Mesenchymal stem cell (in vitro differentiated cells and primary cell): ENCODE results near the gene CAMK1D.
A peak's percentile ranks its signal among the peaks of the same experiment; 100 is the strongest.

Experiments used
- DNase-seq: peaks from one replicate; pipeline ENCODE4 v3.0.0-alpha.2; 2013
- H2AFZ ChIP-seq: one replicate; pipeline ENCODE4 v1.6.1; 2013; ENCODE audit warnings: low read depth, mild to moderate bottlenecking, control low read depth, inconsistent platforms, low read length, moderate library complexity
- H2AK5ac ChIP-seq: 2 replicates; pipeline ENCODE4 v1.6.1; 2013; ENCODE audit warnings: low read length, moderate library complexity, mild to moderate bottlenecking, inconsistent platforms; ENCODE audit not compliant: severe bottlenecking
- H2BK120ac ChIP-seq: one replicate; pipeline ENCODE4 v1.6.1; 2013; ENCODE audit warnings: low read depth, mild to moderate bottlenecking, inconsistent platforms, low read length, moderate library complexity
- H2BK12ac ChIP-seq, 2 experiments: one replicate each; pipeline ENCODE4 v1.6.1; 2013; ENCODE audit warnings: inconsistent platforms in 2 of 2, low read length in 2 of 2, mild to moderate bottlenecking in 2 of 2, moderate library complexity in 2 of 2, control low read depth in 1 of 2
- H2BK15ac ChIP-seq: one replicate; pipeline ENCODE4 v1.6.1; 2013; ENCODE audit warnings: mild to moderate bottlenecking, low read depth, inconsistent platforms; ENCODE audit not compliant: poor library complexity, severe bottlenecking
- H2BK5ac ChIP-seq: 2 replicates; pipeline ENCODE4 v1.6.1; 2013; ENCODE audit warnings: low read depth, mild to moderate bottlenecking, low read length, control low read depth, inconsistent platforms; ENCODE audit not compliant: poor library complexity, severe bottlenecking
- H3K14ac ChIP-seq, 2 experiments: one replicate each; pipeline ENCODE4 v1.6.1; 2013; ENCODE audit warnings: inconsistent platforms in 2 of 2, low read length in 2 of 2, control low read depth in 1 of 2, mild to moderate bottlenecking in 1 of 2, moderate library complexity in 1 of 2
- H3K18ac ChIP-seq, 2 experiments: one replicate each; pipeline ENCODE4 v1.6.1; 2013; ENCODE audit warnings: inconsistent platforms in 2 of 2, low read length in 2 of 2, control low read depth in 1 of 2, low read depth in 1 of 2, mild to moderate bottlenecking in 1 of 2
- H3K23ac ChIP-seq, 2 experiments: one replicate each; pipeline ENCODE4 v1.6.1; 2013; ENCODE audit warnings: inconsistent platforms in 2 of 2, low read length in 2 of 2, mild to moderate bottlenecking in 2 of 2, moderate library complexity in 2 of 2, control low read depth in 1 of 2
- H3K27ac ChIP-seq: 2 replicates; pipeline ENCODE4 v1.5.1; 2013; ENCODE audit warnings: mild to moderate bottlenecking, moderate library complexity, low read length, control low read depth, inconsistent platforms; ENCODE audit not compliant: poor library complexity, severe bottlenecking
- H3K27me3 ChIP-seq, 2 experiments: 2 replicates each; pipeline versions ENCODE4 v1.6.1 to v1.7.0; 2013; ENCODE audit warnings: low read length in 2 of 2, mild to moderate bottlenecking in 2 of 2, moderate library complexity in 2 of 2, control low read depth in 1 of 2, inconsistent platforms in 1 of 2; ENCODE audit not compliant: control insufficient read depth in 1 of 2, insufficient read depth in 1 of 2
- H3K36me3 ChIP-seq, 2 experiments: 2 replicates each; pipeline versions ENCODE4 v1.6.1 to v1.7.0; 2013; ENCODE audit warnings: low read length in 2 of 2, control low read depth in 1 of 2, inconsistent platforms in 1 of 2, low read depth in 1 of 2, mild to moderate bottlenecking in 1 of 2; ENCODE audit not compliant: insufficient read depth in 2 of 2, control insufficient read depth in 1 of 2
- H3K4ac ChIP-seq, 2 experiments: one replicate each; pipeline ENCODE4 v1.6.1; 2013; ENCODE audit warnings: inconsistent platforms in 2 of 2, low read length in 2 of 2, mild to moderate bottlenecking in 2 of 2, moderate library complexity in 2 of 2, control low read depth in 1 of 2, low read depth in 1 of 2
- H3K4me1 ChIP-seq: 2 replicates; pipeline ENCODE4 v1.6.1; 2013; ENCODE audit warnings: low read depth, low read length, control low read depth; ENCODE audit not compliant: control insufficient read depth, insufficient read depth
- H3K4me2 ChIP-seq: 2 replicates; pipeline ENCODE4 v1.6.1; 2013; ENCODE audit warnings: low read length, mild to moderate bottlenecking, inconsistent platforms; ENCODE audit not compliant: poor library complexity, severe bottlenecking
- H3K4me3 ChIP-seq, 2 experiments: 2 replicates each; pipeline versions ENCODE4 v1.5.1 to v1.7.0; 2013; ENCODE audit warnings: low read length in 2 of 2, mild to moderate bottlenecking in 2 of 2, control low read depth in 1 of 2, low read depth in 1 of 2; ENCODE audit not compliant: insufficient read depth in 1 of 2
- H3K79me1 ChIP-seq: replicated peaks from 2 replicates; pipeline ENCODE4 v1.6.1; 2013; ENCODE audit warnings: mild to moderate bottlenecking, control low read depth, low read length, inconsistent platforms; ENCODE audit not compliant: poor library complexity, severe bottlenecking
- H3K9ac ChIP-seq: 2 replicates; pipeline ENCODE4 v1.7.0; 2013; ENCODE audit warnings: mild to moderate bottlenecking, low read length, moderate library complexity
- H3K9me3 ChIP-seq: 2 replicates; pipeline ENCODE4 v1.7.0; 2013; ENCODE audit warnings: mild to moderate bottlenecking, low read length; ENCODE audit not compliant: control insufficient read depth
- H4K8ac ChIP-seq: one replicate; pipeline ENCODE4 v1.6.1; 2013; ENCODE audit warnings: inconsistent platforms, mild to moderate bottlenecking, low read length, moderate library complexity
- H4K91ac ChIP-seq: one replicate; pipeline ENCODE4 v1.6.1; 2013; ENCODE audit warnings: mild to moderate bottlenecking, low read length, inconsistent platforms
- WGBS: methylation state at CpG from one replicate; pipeline ENCODE4 v1.1.7; 2013; ENCODE audit warnings: mixed read lengths; 5-methylcytosine and 5-hydroxymethylcytosine counted together

CAMK1D gene

DNA sequence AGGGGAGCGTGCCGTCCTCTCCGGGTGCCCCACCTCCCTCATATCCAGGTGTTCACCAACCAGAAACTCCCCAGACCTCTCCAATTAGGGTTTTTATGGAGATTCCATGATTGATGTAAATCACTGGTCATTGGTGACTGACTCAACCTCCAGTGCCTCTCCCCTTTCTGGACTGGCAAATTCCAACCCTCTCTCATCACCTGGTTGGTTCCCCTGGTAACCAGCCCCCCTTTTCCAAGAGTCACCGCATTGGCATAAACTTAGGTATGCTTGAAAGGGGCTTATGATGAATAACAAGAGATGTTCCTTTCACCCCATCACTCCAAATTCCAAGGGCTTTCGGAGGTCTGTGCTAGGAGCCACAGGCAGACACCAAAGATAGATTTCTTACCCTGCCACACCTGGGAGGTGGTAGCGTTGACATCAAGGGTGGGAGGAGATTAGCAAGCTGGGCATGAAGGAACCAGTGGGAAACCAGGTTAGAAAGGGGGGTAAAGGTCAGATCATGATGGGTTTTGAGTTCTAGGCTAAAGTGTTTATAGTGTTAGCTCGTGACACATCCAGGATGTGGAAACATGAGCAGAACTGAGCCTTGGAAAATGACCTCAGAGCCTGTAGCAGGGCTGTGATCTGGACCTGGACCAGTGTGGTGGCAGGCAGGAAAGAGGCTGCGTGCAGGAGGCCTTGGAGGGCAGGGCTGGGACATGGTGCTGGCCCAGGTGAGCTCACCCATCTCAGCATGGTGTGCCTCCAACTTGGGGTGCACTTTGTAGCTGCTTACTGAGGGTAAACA, 45.1 kb downstream of the CAMK1D start:
- H2AFZ ChIP-seq = no peak overlapping the region
- no peak overlapping the region for H2BK15ac ChIP-seq
- H3K27me3 ChIP-seq = no peaks in the 10 kb centered on the region
- H3K4me3 ChIP-seq = no peak overlapping the region
- peaks cover 49% of the 10 kb centered on the region for H3K79me1 ChIP-seq
- H3K14ac ChIP-seq = peak overlapping the region in 1 of 2 experiments; percentile 89
- peak overlapping the region in 1 of 2 experiments; percentile 42 for H2BK12ac ChIP-seq
- no peak overlapping the region for H4K8ac ChIP-seq
- H3K9me3 ChIP-seq = no peaks in the 10 kb centered on the region
- no peak overlapping the region for H3K9ac ChIP-seq
- no peak overlapping the region for H2AK5ac ChIP-seq
- peak; percentile 69 for DNase-seq
- H3K23ac ChIP-seq = no peak overlapping the region
- H4K91ac ChIP-seq = no peak overlapping the region
- no peak overlapping the region for H3K4ac ChIP-seq
- H3K18ac ChIP-seq = peak overlapping the region in 1 of 2 experiments; percentile 73
- WGBS = 74% methylated on average over 3 of the region's 8 CpGs
- peaks cover 17% of the 10 kb centered on the region for H3K4me1 ChIP-seq
- no peak overlapping the region for H2BK5ac ChIP-seq
- no peak overlapping the region for H3K27ac ChIP-seq
- no peaks in the 10 kb centered on the region for H3K36me3 ChIP-seq
- no peak overlapping the region for H2BK120ac ChIP-seq
- H3K4me2 ChIP-seq = no peak overlapping the region

DNA sequence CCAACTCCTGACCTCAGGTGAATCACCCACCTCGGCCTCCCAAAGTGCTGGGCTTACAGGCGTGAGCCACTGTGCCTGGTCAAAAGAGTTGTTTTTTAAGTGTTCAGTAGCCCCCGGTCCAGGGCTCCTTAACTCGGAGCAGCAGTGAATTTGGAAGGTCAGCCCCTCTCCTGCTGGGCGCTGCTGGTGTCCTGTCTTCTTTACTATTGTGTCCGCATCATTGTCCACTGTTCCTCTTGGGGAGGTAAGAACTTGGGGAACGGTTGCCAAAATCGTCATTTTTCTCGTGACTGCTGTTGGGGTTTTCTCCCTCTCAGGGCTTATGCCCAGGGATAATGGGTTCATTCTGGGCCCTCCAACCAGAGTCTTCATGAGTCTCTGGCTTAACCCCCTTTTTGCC, 46.7 kb downstream of the CAMK1D start:
- H3K14ac ChIP-seq = no peak overlapping the region

GRCh38 chr10:12396567-12396966, 47.2 kb downstream of the CAMK1D start:
- H3K14ac ChIP-seq = no peak overlapping the region
- no peak overlapping the region for H3K4me2 ChIP-seq
- peak overlapping the region; percentile 54 for H2AFZ ChIP-seq
- no peak overlapping the region for H3K4ac ChIP-seq
- no peak overlapping the region for H3K23ac ChIP-seq
- WGBS = 62% methylated on average over 6 of the region's 6 CpGs
- DNase-seq = no peak
- no peak overlapping the region for H3K27ac ChIP-seq
- H3K27me3 ChIP-seq = no peaks in the 10 kb centered on the region
- H3K36me3 ChIP-seq = no peaks in the 10 kb centered on the region
- H2BK120ac ChIP-seq = no peak overlapping the region
- H3K79me1 ChIP-seq = peaks cover 42% of the 10 kb centered on the region
- H3K9me3 ChIP-seq = no peaks in the 10 kb centered on the region
- no peak overlapping the region for H2BK15ac ChIP-seq
- no peak overlapping the region for H2AK5ac ChIP-seq
- H4K91ac ChIP-seq = no peak overlapping the region
- H2BK12ac ChIP-seq = no peak overlapping the region
- H3K4me3 ChIP-seq = no peak overlapping the region
- peaks cover 19% of the 10 kb centered on the region for H3K4me1 ChIP-seq
- no peak overlapping the region for H4K8ac ChIP-seq
- H2BK5ac ChIP-seq = no peak overlapping the region
- H3K18ac ChIP-seq = no peak overlapping the region
- no peak overlapping the region for H3K9ac ChIP-seq

More for the DNA sequence above, 46.7 kb downstream of the CAMK1D start:
- H3K79me1 ChIP-seq = peaks cover 39% of the 10 kb centered on the region
- no peak overlapping the region for H2BK12ac ChIP-seq
- H3K27ac ChIP-seq = no peak overlapping the region
- H3K4ac ChIP-seq = no peak overlapping the region
- no peak overlapping the region for H4K8ac ChIP-seq
- no peaks in the 10 kb centered on the region for H3K9me3 ChIP-seq
- H2BK15ac ChIP-seq = no peak overlapping the region
- no peak overlapping the region for H2AFZ ChIP-seq
- DNase-seq = no peak
- H3K4me2 ChIP-seq = no peak overlapping the region
- H2BK120ac ChIP-seq = no peak overlapping the region
- H2BK5ac ChIP-seq = no peak overlapping the region
- H3K9ac ChIP-seq = no peak overlapping the region
- H3K27me3 ChIP-seq = no peaks in the 10 kb centered on the region
- WGBS = 93% methylated on average over 9 of the region's 9 CpGs
- no peak overlapping the region for H3K23ac ChIP-seq
- peaks cover 16% of the 10 kb centered on the region for H3K4me1 ChIP-seq
- no peak overlapping the region for H3K18ac ChIP-seq
- H3K4me3 ChIP-seq = no peak overlapping the region
- H2AK5ac ChIP-seq = no peak overlapping the region
- no peak overlapping the region for H4K91ac ChIP-seq
- H3K36me3 ChIP-seq = no peaks in the 10 kb centered on the region

DNA sequence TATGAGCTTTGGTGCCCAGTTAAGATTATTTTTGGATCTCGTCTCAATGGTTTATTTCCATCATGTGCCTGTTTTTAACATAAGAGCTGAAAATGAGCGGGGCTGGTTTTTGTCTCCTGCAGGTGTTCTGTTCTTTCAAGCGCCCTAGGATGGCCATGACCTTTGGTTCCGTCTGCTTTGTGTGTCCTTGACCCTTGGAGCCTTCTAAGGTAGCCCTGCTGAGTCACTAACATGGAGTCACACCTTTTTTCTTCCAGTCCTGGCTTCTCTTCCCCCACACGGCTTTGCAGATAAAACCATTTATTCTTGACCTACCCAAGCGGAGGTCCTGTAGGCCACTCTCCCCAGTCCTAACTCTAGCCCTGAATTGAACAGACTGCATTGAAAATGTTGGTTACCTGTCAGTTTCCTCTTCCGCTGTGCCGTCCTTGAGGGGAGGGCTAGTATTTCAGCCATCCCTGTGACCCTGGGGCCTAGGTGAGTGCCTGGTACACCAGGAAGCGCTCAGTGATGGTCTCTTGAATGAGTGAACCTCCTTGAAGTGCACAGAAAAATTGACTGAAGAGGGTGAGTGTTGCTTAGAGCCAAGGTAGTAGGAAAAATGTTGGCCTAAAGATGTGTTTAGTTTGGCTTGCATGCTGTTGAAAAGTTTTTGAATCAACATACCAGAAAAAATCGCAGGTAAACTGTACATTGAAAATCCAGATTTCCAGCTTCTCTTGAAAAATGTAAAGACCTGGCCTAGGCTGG, 48.0 kb downstream of the CAMK1D start:
- no peak overlapping the region for H3K9ac ChIP-seq
- no peak overlapping the region for H2BK12ac ChIP-seq
- H2AFZ ChIP-seq = no peak overlapping the region
- no peak overlapping the region for H4K8ac ChIP-seq
- WGBS = 83% methylated on average over 10 of the region's 10 CpGs
- no peak overlapping the region for H3K4me3 ChIP-seq
- peaks cover 45% of the 10 kb centered on the region for H3K79me1 ChIP-seq
- H3K18ac ChIP-seq = peak overlapping the region in 1 of 2 experiments; percentile 16
- peaks cover 22% of the 10 kb centered on the region for H3K4me1 ChIP-seq
- H2BK120ac ChIP-seq = no peak overlapping the region
- H4K91ac ChIP-seq = no peak overlapping the region
- DNase-seq = no peak
- H3K36me3 ChIP-seq = no peaks in the 10 kb centered on the region
- no peak overlapping the region for H2BK15ac ChIP-seq
- no peak overlapping the region for H3K14ac ChIP-seq
- H3K9me3 ChIP-seq = no peaks in the 10 kb centered on the region
- no peak overlapping the region for H3K23ac ChIP-seq
- no peak overlapping the region for H2BK5ac ChIP-seq
- H2AK5ac ChIP-seq = peak overlapping the region; percentile 83
- no peaks in the 10 kb centered on the region for H3K27me3 ChIP-seq
- H3K4me2 ChIP-seq = no peak overlapping the region
- H3K27ac ChIP-seq = no peak overlapping the region
- no peak overlapping the region for H3K4ac ChIP-seq
